OCI-LY1 (cell line): ENCODE data around the gene LIN28B.
"Not testable (repeated sequence)": the region's sequence is repeated elsewhere in the genome, so short reads cannot be mapped to it uniquely, and the experiment has no call there.

Experiments used
- H2AFZ ChIP-seq: fragments of 200-600 bp; sonication (generic), shearing (Covaris generic); 2 replicates; pipeline ENCODE4 v1.6.0; 2014; ENCODE audit warnings: antibody characterized with exemption, mild to moderate bottlenecking, low read length
- H3F3A ChIP-seq: fragments of 200-600 bp; sonication (generic), shearing (Covaris generic); 2 replicates; pipeline ENCODE4 v1.6.0; 2014; ENCODE audit warnings: mild to moderate bottlenecking, antibody characterized with exemption, low read length, moderate library complexity; ENCODE audit not compliant: insufficient read depth
- H3K27ac ChIP-seq: fragments of 200-600 bp; sonication (generic); 2 replicates; pipeline ENCODE4 v1.5.1; 2014; ENCODE audit warnings: low read length, mixed run types, mild to moderate bottlenecking, low read depth; ENCODE audit not compliant: poor library complexity, severe bottlenecking
- H3K27me3 ChIP-seq: fragments of 200-600 bp; sonication (generic); 2 replicates; pipeline ENCODE4 v1.6.0; 2014; ENCODE audit warnings: antibody characterized with exemption, mild to moderate bottlenecking, low read length, moderate library complexity; ENCODE audit not compliant: insufficient read depth
- H3K36me3 ChIP-seq: fragments of 200-600 bp; sonication (generic); 2 replicates; pipeline ENCODE4 v1.6.1; 2014; ENCODE audit warnings: mild to moderate bottlenecking, antibody characterized with exemption, low read length, moderate library complexity, mixed read lengths; ENCODE audit not compliant: insufficient read depth
- H3K4me1 ChIP-seq: fragments of 200-600 bp; sonication (generic); 2 replicates; pipeline ENCODE4 v1.5.1; 2014; ENCODE audit warnings: mild to moderate bottlenecking, low read length, moderate library complexity; ENCODE audit not compliant: insufficient read depth, severe bottlenecking
- H3K4me2 ChIP-seq: fragments of 200-600 bp; sonication (generic), shearing (Covaris generic); 2 replicates; pipeline ENCODE4 v1.6.1; 2014; ENCODE audit warnings: low read length
- H3K4me3 ChIP-seq: fragments of 200-600 bp; sonication (generic); 2 replicates; pipeline ENCODE4 v1.5.1; 2014; ENCODE audit warnings: low read length, low read depth, mild to moderate bottlenecking, mixed read lengths; ENCODE audit not compliant: poor library complexity, severe bottlenecking
- H3K79me2 ChIP-seq: fragments of 200-600 bp; shearing (Covaris generic); 2 replicates; pipeline ENCODE4 v1.6.1; 2016; ENCODE audit warnings: mixed run types, low read length, mixed read lengths; ENCODE audit not compliant: insufficient read depth
- H3K9ac ChIP-seq: fragments of 200-600 bp; sonication (generic), shearing (Covaris generic); 2 replicates; pipeline ENCODE4 v1.6.1; 2014; ENCODE audit warnings: mild to moderate bottlenecking, low read length, mixed read lengths
- H3K9me2 ChIP-seq: fragments of 200-600 bp; sonication (generic), shearing (Covaris generic); 2 replicates; pipeline ENCODE4 v1.6.1; 2014; ENCODE audit warnings: low read depth, mild to moderate bottlenecking, low read length, mixed read lengths
- H3K9me3 ChIP-seq: fragments of 200-600 bp; shearing (Covaris generic); 2 replicates; pipeline ENCODE4 v1.6.1; 2014; ENCODE audit warnings: low read length, mixed read lengths
- H4K20me1 ChIP-seq: fragments of 200-600 bp; sonication (generic), shearing (Covaris generic); 2 replicates; pipeline ENCODE4 v1.6.0; 2016; ENCODE audit warnings: mild to moderate bottlenecking, low read length; ENCODE audit not compliant: insufficient read depth
- EZH2 ChIP-seq: fragments of 200-600 bp; sonication (generic), shearing (Covaris generic); IDR thresholded peaks from 2 replicates; pipeline ENCODE4 v1.8.0; 2017; ENCODE audit warnings: borderline replicate concordance, mixed run types, mild to moderate bottlenecking, antibody characterized with exemption, low read length, moderate library complexity, mixed read lengths
- TF ChIP-seq, protein P1 (sequence below): fragments of 200-600 bp; sonication (generic), shearing (Covaris generic); IDR thresholded peaks from 2 replicates; pipeline ENCODE4 v1.5.1; 2017; ENCODE audit warnings: mild to moderate bottlenecking, antibody characterized with exemption, low read length, moderate library complexity, mixed read lengths

The LIN28B gene

DNA sequence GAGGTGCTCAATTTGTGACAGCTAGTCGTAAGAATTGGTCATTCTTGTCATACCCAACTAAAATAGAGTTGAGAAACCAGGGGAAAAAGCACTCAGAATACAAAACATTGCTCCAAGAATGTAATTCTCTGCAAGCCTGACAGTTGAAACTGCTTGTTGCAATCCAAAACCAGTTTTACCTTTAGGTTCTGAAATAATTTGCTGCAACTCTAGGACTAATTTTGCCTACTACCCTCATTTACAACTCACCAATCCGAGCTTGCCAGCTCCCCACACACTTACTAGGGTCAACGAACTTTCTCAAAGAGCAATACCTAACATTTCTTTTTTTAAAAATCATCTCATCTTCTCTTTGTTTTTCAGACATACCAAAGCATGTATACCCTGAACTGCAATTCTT, 29.7 kb downstream of the LIN28B start:
- no peak overlapping the region for H3K4me3 ChIP-seq
- H3K4me1 ChIP-seq: no peaks in the 10 kb centered on the region
- no peaks in the 10 kb centered on the region for H3F3A ChIP-seq
- no peak overlapping the region for H2AFZ ChIP-seq
- no peak overlapping the region for H3K4me2 ChIP-seq
- H3K9me3 ChIP-seq: no peaks in the 10 kb centered on the region
- no peaks in the 10 kb centered on the region for H3K79me2 ChIP-seq
- TF ChIP-seq, protein P1, sequence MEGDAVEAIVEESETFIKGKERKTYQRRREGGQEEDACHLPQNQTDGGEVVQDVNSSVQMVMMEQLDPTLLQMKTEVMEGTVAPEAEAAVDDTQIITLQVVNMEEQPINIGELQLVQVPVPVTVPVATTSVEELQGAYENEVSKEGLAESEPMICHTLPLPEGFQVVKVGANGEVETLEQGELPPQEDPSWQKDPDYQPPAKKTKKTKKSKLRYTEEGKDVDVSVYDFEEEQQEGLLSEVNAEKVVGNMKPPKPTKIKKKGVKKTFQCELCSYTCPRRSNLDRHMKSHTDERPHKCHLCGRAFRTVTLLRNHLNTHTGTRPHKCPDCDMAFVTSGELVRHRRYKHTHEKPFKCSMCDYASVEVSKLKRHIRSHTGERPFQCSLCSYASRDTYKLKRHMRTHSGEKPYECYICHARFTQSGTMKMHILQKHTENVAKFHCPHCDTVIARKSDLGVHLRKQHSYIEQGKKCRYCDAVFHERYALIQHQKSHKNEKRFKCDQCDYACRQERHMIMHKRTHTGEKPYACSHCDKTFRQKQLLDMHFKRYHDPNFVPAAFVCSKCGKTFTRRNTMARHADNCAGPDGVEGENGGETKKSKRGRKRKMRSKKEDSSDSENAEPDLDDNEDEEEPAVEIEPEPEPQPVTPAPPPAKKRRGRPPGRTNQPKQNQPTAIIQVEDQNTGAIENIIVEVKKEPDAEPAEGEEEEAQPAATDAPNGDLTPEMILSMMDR: no peak
- TF ChIP-seq EZH2: no peak
- H3K27me3 ChIP-seq: no peaks in the 10 kb centered on the region
- H4K20me1 ChIP-seq: no peaks in the 10 kb centered on the region
- no peaks in the 10 kb centered on the region for H3K36me3 ChIP-seq
- no peak overlapping the region for H3K27ac ChIP-seq
- H3K9me2 ChIP-seq: no peaks in the 10 kb centered on the region
- no peak overlapping the region for H3K9ac ChIP-seq

DNA sequence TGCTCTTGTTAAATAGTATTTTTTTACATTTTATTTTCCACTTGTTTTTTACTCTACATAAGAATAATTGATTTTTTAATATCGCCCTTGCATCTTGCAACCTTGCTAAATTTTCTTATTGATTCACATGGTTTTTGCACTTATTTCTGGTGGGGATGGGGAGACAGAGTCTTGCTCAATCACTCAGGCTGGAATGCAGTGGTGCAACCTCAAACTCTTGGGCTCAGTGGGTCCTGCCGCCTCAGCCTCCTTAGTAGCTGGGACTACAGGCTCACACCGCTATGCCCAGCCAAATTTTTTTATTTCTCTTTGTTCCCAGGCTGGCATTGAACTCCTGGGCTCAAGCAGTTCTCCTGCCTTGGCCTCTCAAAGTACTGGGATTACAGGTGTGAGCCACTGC, 30.3 kb downstream of the LIN28B start:
- no peaks in the 10 kb centered on the region for H3K79me2 ChIP-seq
- H3K27ac ChIP-seq: no peak overlapping the region
- H3K27me3 ChIP-seq: no peaks in the 10 kb centered on the region
- no peak overlapping the region for H3K9ac ChIP-seq
- no peaks in the 10 kb centered on the region for H3K9me2 ChIP-seq
- no peaks in the 10 kb centered on the region for H3K36me3 ChIP-seq
- H2AFZ ChIP-seq: no peak overlapping the region
- H3K4me2 ChIP-seq: no peak overlapping the region
- no peaks in the 10 kb centered on the region for H3K4me1 ChIP-seq
- H3F3A ChIP-seq: no peaks in the 10 kb centered on the region
- H4K20me1 ChIP-seq: no peaks in the 10 kb centered on the region
- TF ChIP-seq, protein P1: no peak
- no peak overlapping the region for H3K4me3 ChIP-seq
- H3K9me3 ChIP-seq: no peaks in the 10 kb centered on the region

DNA sequence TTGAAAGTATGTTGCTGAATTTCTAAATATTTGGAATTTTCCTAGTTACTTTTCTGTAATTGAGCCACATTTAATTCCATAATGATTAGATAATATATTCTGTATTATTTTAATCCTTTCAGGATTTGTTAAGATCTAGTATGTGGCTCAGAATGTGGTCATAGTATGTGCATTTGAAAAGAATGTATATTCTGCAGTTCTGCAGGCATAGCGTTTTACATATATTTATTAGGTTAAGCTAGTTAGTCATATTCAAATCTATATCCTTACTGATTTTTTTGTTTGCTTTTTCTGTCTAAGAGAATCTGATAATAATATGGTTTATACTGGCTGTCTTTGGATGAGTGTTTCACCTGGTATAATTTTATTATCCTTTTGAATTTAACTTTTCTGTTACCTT, 33.2 kb downstream of the LIN28B start:
- Histone ChIP-seq H3K4me1 (no peaks in the 10 kb centered on the region), H3K27ac (no peak overlapping the region), H2AFZ (no peak overlapping the region), H3K27me3 (no peaks in the 10 kb centered on the region), H3K79me2 (no peaks in the 10 kb centered on the region), H3K4me3 (no peak overlapping the region), H3F3A (no peaks in the 10 kb centered on the region), H3K9ac (no peak overlapping the region), H4K20me1 (no peaks in the 10 kb centered on the region), H3K4me2 (no peak overlapping the region), H3K9me2 (no peaks in the 10 kb centered on the region), H3K9me3 (no peaks in the 10 kb centered on the region), H3K36me3 (no peaks in the 10 kb centered on the region)
- TF ChIP-seq, protein P1: no peak
- TF ChIP-seq EZH2: no peak

DNA sequence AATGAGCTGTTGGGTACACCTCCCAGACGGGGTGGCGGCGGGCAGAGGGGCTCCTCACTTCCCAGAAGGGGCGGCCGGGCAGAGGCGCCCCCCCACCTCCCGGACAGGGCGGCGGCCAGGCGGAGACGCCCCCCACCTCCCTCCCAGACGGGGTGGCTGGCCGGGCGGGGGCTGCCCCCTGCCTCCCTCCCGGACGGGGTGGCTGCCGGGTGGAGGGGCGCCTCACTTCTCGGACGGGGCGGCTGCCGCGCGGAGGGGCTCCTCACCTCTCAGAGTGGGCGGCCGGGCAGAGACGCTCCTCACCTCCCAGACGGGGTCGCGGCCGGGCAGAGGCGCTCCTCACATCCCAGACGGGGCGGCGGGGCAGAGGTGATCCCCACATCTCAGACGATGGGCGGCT, 34.2 kb downstream of the LIN28B start:
- H3K9ac ChIP-seq, H3K4me3 ChIP-seq, H3K4me2 ChIP-seq, H2AFZ ChIP-seq, H3K9me2 ChIP-seq, H4K20me1 ChIP-seq, H3K79me2 ChIP-seq, H3F3A ChIP-seq, H3K36me3 ChIP-seq, H3K27me3 ChIP-seq, H3K27ac ChIP-seq, H3K4me1 ChIP-seq, H3K9me3 ChIP-seq: not testable (repeated sequence)

DNA sequence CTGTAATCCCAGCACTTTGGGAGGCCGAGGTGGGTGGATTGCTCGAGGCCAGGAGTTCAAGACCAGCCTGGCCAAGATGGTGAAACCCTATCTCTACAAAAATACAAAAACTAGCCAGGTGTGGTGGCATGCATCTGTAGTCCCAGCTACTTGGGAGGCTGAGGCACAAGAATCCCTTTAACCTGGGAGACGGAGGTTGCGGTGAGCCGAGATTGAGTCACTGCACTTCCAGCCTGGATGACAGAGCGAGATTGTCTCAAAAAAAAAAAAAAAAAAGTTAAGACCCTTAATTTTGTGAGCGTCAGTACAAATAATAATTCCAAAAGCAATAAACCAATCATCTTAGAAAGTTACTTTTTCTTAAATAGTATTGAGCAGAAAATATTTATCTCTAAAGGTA, 36.7 kb downstream of the LIN28B start:
- not testable (repeated sequence) for H3K9ac ChIP-seq, H3K36me3 ChIP-seq, H3K4me3 ChIP-seq, H3K27ac ChIP-seq, H3K27me3 ChIP-seq, H3K9me2 ChIP-seq, H2AFZ ChIP-seq, H3K4me2 ChIP-seq, H4K20me1 ChIP-seq, H3F3A ChIP-seq, H3K9me3 ChIP-seq, H3K79me2 ChIP-seq, H3K4me1 ChIP-seq
